H1 (cell line): ENCODE data around the gene LCNL1. TPM values are rescaled to one million over a fixed set of nuclear protein-coding genes. Genes with fewer than 3 reads are reported as not detected.
A peak's percentile ranks its signal among the peaks of the same experiment; 100 is the strongest.

ENCODE experiments used
- CTCF ChIA-PET: fragments of 300-600 bp; sonication (Branson Sonifier 250); formaldehyde crosslinking; loops from one replicate; lab custom pipeline; 2021; ENCODE audit not compliant: partially characterized antibody; lab: Charles Lee
- POLR2A ChIA-PET: fragments of 300-600 bp; sonication (Branson Sonifier 250); formaldehyde crosslinking; loops from one replicate; lab custom pipeline; 2021; ENCODE audit warnings: inconsistent platforms; ENCODE audit not compliant: partially characterized antibody; lab: Charles Lee
- DNase-seq, 2 experiments: peaks; one replicate each; pipeline versions ENCODE4 v3.0.0 to v3.0.0-alpha.2; 2010 to 2022; ENCODE audit warnings: low spot score in 2 of 2, low read depth in 1 of 2, mixed read lengths in 1 of 2
- FAIRE-seq: peaks from 2 replicates; lab custom pipeline; 2011; peaks lifted over from hg19 to GRCh38; lab: Jason Lieb, UNC
- H2AFZ ChIP-seq: 2 replicates; pipeline ENCODE4 v1.8.1; 2012; ENCODE audit warnings: low read length, inconsistent platforms
- H2AK5ac ChIP-seq: 2 replicates; pipeline ENCODE4 v1.6.1; 2013; ENCODE audit warnings: low read depth, low read length
- H2BK120ac ChIP-seq: replicated peaks from 2 replicates; pipeline ENCODE3; 2013; ENCODE audit warnings: low read depth, low read length, inconsistent platforms
- H2BK12ac ChIP-seq: 2 replicates; pipeline ENCODE4 v1.6.1; 2013; ENCODE audit warnings: low read depth, low read length
- H2BK15ac ChIP-seq: 2 replicates; pipeline ENCODE4 v1.6.1; 2013; ENCODE audit warnings: low read length
- H2BK20ac ChIP-seq: 2 replicates; pipeline ENCODE4 v1.6.1; 2013; ENCODE audit warnings: low read length
- H2BK5ac ChIP-seq: 2 replicates; pipeline ENCODE4 v1.6.1; 2013; ENCODE audit warnings: low read depth, low read length
- H3K14ac ChIP-seq: 2 replicates; pipeline ENCODE4 v1.6.1; 2013; ENCODE audit warnings: inconsistent platforms; ENCODE audit not compliant: insufficient read length
- H3K18ac ChIP-seq: 2 replicates; pipeline ENCODE4 v1.6.1; 2013; ENCODE audit warnings: low read length; ENCODE audit errors: extremely low read depth
- H3K23ac ChIP-seq: 2 replicates; pipeline ENCODE4 v1.6.1; 2013; ENCODE audit warnings: inconsistent platforms; ENCODE audit not compliant: insufficient read length
- H3K23me2 ChIP-seq: 2 replicates; pipeline ENCODE4 v1.6.1; 2013; ENCODE audit warnings: low read depth, low read length
- H3K27ac ChIP-seq: 2 replicates; pipeline ENCODE4 v1.6.1; 2011; ENCODE audit warnings: low read depth, low read length, inconsistent platforms
- H3K27me3 ChIP-seq, 4 experiments: replicated peaks in 1 of 4; 1 replicate in 1 of 4; 2 replicates in 3 of 4; pipeline versions ENCODE4 v1.6.1 to v1.8.1; 2011 to 2013; ENCODE audit warnings: low read length in 3 of 4, mild to moderate bottlenecking in 3 of 4, inconsistent platforms in 2 of 4, mixed read lengths in 2 of 4, moderate library complexity in 1 of 4; ENCODE audit not compliant: control insufficient read depth in 3 of 4, insufficient read depth in 3 of 4; ENCODE audit errors: extremely low read depth in 1 of 4
- H3K36me3 ChIP-seq, 4 experiments: 2 replicates each; pipeline versions ENCODE4 v1.6.1 to v1.8.1; 2011 to 2013; ENCODE audit warnings: mild to moderate bottlenecking in 4 of 4, low read length in 3 of 4, moderate library complexity in 2 of 4, control low read depth in 1 of 4, inconsistent platforms in 1 of 4; ENCODE audit not compliant: insufficient read depth in 4 of 4, control insufficient read depth in 2 of 4
- H3K4ac ChIP-seq: replicated peaks from 2 replicates; pipeline ENCODE3; 2013; ENCODE audit warnings: low read length, low read depth, mixed read lengths, inconsistent platforms; ENCODE audit not compliant: insufficient read length
- H3K4me1 ChIP-seq, 4 experiments: replicated peaks in 1 of 4; 1 replicate in 1 of 4; 2 replicates in 3 of 4; pipeline versions ENCODE4 v1.6.1 to v1.8.1; 2011 to 2013; ENCODE audit warnings: low read length in 3 of 4, inconsistent platforms in 2 of 4, mixed read lengths in 1 of 4; ENCODE audit not compliant: insufficient read depth in 4 of 4, control insufficient read depth in 3 of 4
- H3K4me2 ChIP-seq, 2 experiments: 2 replicates each; pipeline versions ENCODE4 v1.6.1 to v1.8.1; 2011 to 2013; ENCODE audit warnings: low read depth in 2 of 2, low read length in 2 of 2, control low read depth in 1 of 2, inconsistent platforms in 1 of 2, mild to moderate bottlenecking in 1 of 2; ENCODE audit not compliant: insufficient read depth in 1 of 2
- H3K4me3 ChIP-seq, 4 experiments: fragments of 200-600, 300-600 bp in 1 of 4; sonication (generic), shearing (Covaris generic), sonication (Bioruptor Twin) in 1 of 4; 2 replicates each; pipeline versions ENCODE4 v1.5.1 to v1.8.1; 2011 to 2016; ENCODE audit warnings: low read length in 4 of 4, low read depth in 3 of 4, control low read depth in 2 of 4, inconsistent platforms in 2 of 4, mild to moderate bottlenecking in 2 of 4, mixed read lengths in 1 of 4, moderate library complexity in 1 of 4; ENCODE audit not compliant: insufficient read depth in 2 of 4; ENCODE audit errors: extremely low read depth in 1 of 4
- H3K56ac ChIP-seq: replicated peaks from 2 replicates; pipeline ENCODE3; 2013; ENCODE audit warnings: low read depth, mild to moderate bottlenecking, mixed read lengths, low read length, inconsistent platforms; ENCODE audit not compliant: insufficient read length
- H3K79me1 ChIP-seq: 2 replicates; pipeline ENCODE4 v1.6.1; 2013; ENCODE audit warnings: low read depth, low read length, control low read depth
- H3K79me2 ChIP-seq, 2 experiments: 2 replicates each; pipeline versions ENCODE4 v1.6.1 to v1.8.1; 2012 to 2013; ENCODE audit warnings: low read length in 2 of 2, mild to moderate bottlenecking in 2 of 2, inconsistent platforms in 1 of 2; ENCODE audit not compliant: insufficient read depth in 2 of 2, control insufficient read depth in 1 of 2
- H3K9ac ChIP-seq, 4 experiments: replicated peaks in 1 of 4; 1 replicate in 1 of 4; 2 replicates in 3 of 4; pipeline versions ENCODE4 v1.6.1 to v1.8.1; 2011 to 2013; ENCODE audit warnings: low read depth in 3 of 4, low read length in 3 of 4, control low read depth in 2 of 4, mild to moderate bottlenecking in 2 of 4, moderate library complexity in 2 of 4, inconsistent platforms in 1 of 4; ENCODE audit errors: extremely low read depth in 1 of 4
- H3K9me3 ChIP-seq, 2 experiments: 2 replicates each; pipeline versions ENCODE4 v1.6.1 to v1.8.1; 2012 to 2013; ENCODE audit warnings: mild to moderate bottlenecking in 2 of 2, moderate library complexity in 2 of 2, control low read depth in 1 of 2, inconsistent platforms in 1 of 2, low read depth in 1 of 2, low read length in 1 of 2, mixed read lengths in 1 of 2; ENCODE audit not compliant: insufficient read depth in 2 of 2
- H4K20me1 ChIP-seq, 2 experiments: replicated peaks in 1 of 2; 2 replicates each; pipeline versions ENCODE3 to v1.8.1; 2011 to 2013; ENCODE audit warnings: inconsistent platforms in 2 of 2, low read length in 2 of 2, mild to moderate bottlenecking in 1 of 2; ENCODE audit not compliant: insufficient read depth in 2 of 2, control insufficient read depth in 1 of 2
- H4K5ac ChIP-seq: 2 replicates; pipeline ENCODE4 v1.6.1; 2013; ENCODE audit warnings: low read length, low read depth, mixed read lengths, inconsistent platforms; ENCODE audit not compliant: insufficient read length
- H4K8ac ChIP-seq: 2 replicates; pipeline ENCODE4 v1.8.0; 2013; ENCODE audit warnings: mild to moderate bottlenecking, moderate library complexity, low read length, inconsistent platforms; ENCODE audit not compliant: insufficient read depth; ENCODE audit errors: extremely low read depth
- H4K91ac ChIP-seq: replicated peaks from 2 replicates; pipeline ENCODE3; 2013; ENCODE audit warnings: low read length, mixed read lengths, inconsistent platforms; ENCODE audit not compliant: insufficient read length
- BACH1 ChIP-seq: IDR thresholded peaks from 2 replicates; pipeline ENCODE4 v1.6.1; 2012; ENCODE audit warnings: low read length, improper control_type of control experiment
- CREB1 ChIP-seq: IDR thresholded peaks from 2 replicates; pipeline ENCODE4 v1.6.1; 2012; ENCODE audit warnings: inconsistent platforms
- CTCF ChIP-seq, 3 experiments: IDR thresholded peaks; 1 replicate in 2 of 3; 2 replicates in 1 of 3; pipeline versions ENCODE4 v1.5.1 to v1.6.1; 2011; ENCODE audit warnings: low read length in 3 of 3, mild to moderate bottlenecking in 3 of 3, inconsistent platforms in 2 of 3, low read depth in 1 of 3, moderate library complexity in 1 of 3; ENCODE audit not compliant: insufficient read depth in 1 of 3; ENCODE audit errors: control extremely low read depth in 1 of 3
- KDM5A ChIP-seq: fragments of 200-600 bp; IDR thresholded peaks from 2 replicates; pipeline ENCODE4 v1.7.1; 2012; ENCODE audit warnings: mild to moderate bottlenecking, low read length, inconsistent platforms, mixed read lengths
- MAFK ChIP-seq: IDR thresholded peaks from 2 replicates; pipeline ENCODE4 v1.6.1; 2012; ENCODE audit warnings: low read depth, mild to moderate bottlenecking, improper control_type of control experiment, low read length
- POLR2A ChIP-seq, 2 experiments: IDR thresholded peaks; 1 replicate in 1 of 2; 2 replicates in 1 of 2; pipeline ENCODE4 v1.6.1; 2011; ENCODE audit warnings: low read depth in 2 of 2, low read length in 2 of 2, mild to moderate bottlenecking in 2 of 2; ENCODE audit errors: control extremely low read depth in 1 of 2
- RNF2 ChIP-seq: fragments of 200-900, 300-1000 bp; sonication (generic); IDR thresholded peaks from 2 replicates; pipeline ENCODE4 v1.7.1; 2016; ENCODE audit warnings: borderline replicate concordance, low read depth, mild to moderate bottlenecking, antibody characterized with exemption, low read length; ENCODE audit not compliant: poor library complexity, severe bottlenecking; ENCODE audit errors: missing control alignments
- WGBS, 2 experiments: shearing (Covaris generic) in 1 of 2; methylation state at CpG; one replicate each; pipeline versions ENCODE4 v1.1.6 to v1.1.7; 2013 to 2015; ENCODE audit warnings: low lambda C conversion rate in 2 of 2, mixed read lengths in 2 of 2, inconsistent platforms in 1 of 2, low coverage in 1 of 2, missing lambda C conversion rate in 1 of 2; ENCODE audit not compliant: insufficient replicate concordance in 2 of 2, insufficient coverage in 1 of 2, insufficient read length in 1 of 2; ENCODE audit errors: extremely low coverage in 1 of 2, missing lambda C conversion rate in 1 of 2; 5-methylcytosine and 5-hydroxymethylcytosine counted together
- polyA plus RNA-seq, 7 experiments: library from polyadenylated mRNA; depleted of rRNA in 3 of 7; stranded (reverse) in 5 of 7; unstranded in 2 of 7; fragments of >200 nt in 5 of 7; fragments of 200-250 nt in 2 of 7; gene quantifications; 1 replicate in 5 of 7; 2 replicates in 1 of 7; 4 replicates in 1 of 7; pipeline versions ENCODE4 v1.2.1 to v1.2.3, GENCODE V29; 2011 to 2013; ENCODE audit warnings: missing spikeins in 2 of 7, mixed read lengths in 2 of 7
- total RNA-seq: library from RNA; stranded (reverse); fragmentation: NEBNext Ultra II Directional; extraction: Animal tissue kit (Norgen Biotek cat#: 25700); gene quantifications from 2 replicates; pipeline ENCODE4 v1.2.1, GENCODE V29; 2021
- TF ChIP-seq, protein P1 (sequence below): IDR thresholded peaks from 2 replicates; pipeline ENCODE4 v1.6.1; 2011; ENCODE audit warnings: low read length, improper control_type of control experiment

Gene LCNL1
- total and polyA plus RNA-seq, 2 of the 8 experiments (the other 6 are each of a cell fraction or from before 2014, with no cell fraction given) = 0.11 TPM; not detected in 1

GRCh38 chr9:136997371-136997770 is 14.6 kb downstream of the LCNL1 start:
- Histone ChIP-seq H3K27me3 (no peaks in the 10 kb centered on the region; a peak in 1 of 7 replicates), H3K27ac (no peak overlapping the region), H3K36me3 (peaks cover 0 to 2% (median 0%) of the 10 kb centered on the region in 4 experiments; a peak in 1 of 8 replicates), H4K5ac (no peak overlapping the region), H2AK5ac (no peak overlapping the region), H3K4me1 (peaks cover 0 to 20% (median 11%) of the 10 kb centered on the region in 4 experiments; a peak in 6 of 7 replicates), H3K18ac (no peak overlapping the region; the same call in 1 of the 2 replicates), H4K20me1 (peaks cover 0 to 2% of the 10 kb centered on the region in 2 experiments), H3K79me1 (no peaks in the 10 kb centered on the region), H3K56ac (no peak overlapping the region), H2AFZ (no peak overlapping the region), H3K4me2 (peak overlapping the region; percentile 35 to 77; a peak in 3 of 4 replicates), H3K9ac (no peak overlapping the region), H4K8ac (no peak overlapping the region), H3K4me3 (peak overlapping the region in 1 of 4 experiments; percentile 50; a peak in 2 of 8 replicates), H3K4ac (no peak overlapping the region), H3K9me3 (no peaks in the 10 kb centered on the region), H2BK15ac (peak overlapping the region; percentile 95; the same call in 1 of the 2 replicates), H2BK5ac (peak overlapping the region; percentile 35; the same call in 1 of the 2 replicates), H4K91ac (peak overlapping the region; percentile 41), H2BK20ac (no peak overlapping the region), H3K79me2 (no peaks in the 10 kb centered on the region), H2BK12ac (peak overlapping the region; percentile 60; the same call in 1 of the 2 replicates), H3K23ac (no peak overlapping the region), H3K14ac (no peak overlapping the region), H3K23me2 (peaks cover 16% of the 10 kb centered on the region), H2BK120ac (no peak overlapping the region)
- TF ChIP-seq, protein P1, sequence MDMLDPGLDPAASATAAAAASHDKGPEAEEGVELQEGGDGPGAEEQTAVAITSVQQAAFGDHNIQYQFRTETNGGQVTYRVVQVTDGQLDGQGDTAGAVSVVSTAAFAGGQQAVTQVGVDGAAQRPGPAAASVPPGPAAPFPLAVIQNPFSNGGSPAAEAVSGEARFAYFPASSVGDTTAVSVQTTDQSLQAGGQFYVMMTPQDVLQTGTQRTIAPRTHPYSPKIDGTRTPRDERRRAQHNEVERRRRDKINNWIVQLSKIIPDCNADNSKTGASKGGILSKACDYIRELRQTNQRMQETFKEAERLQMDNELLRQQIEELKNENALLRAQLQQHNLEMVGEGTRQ = no peak
- TF ChIP-seq CTCF (IDR thresholded peaks at IDR 0.05; ENCODE audit: control extremely low read depth in 1 of 3, insufficient read depth in 1 of 3, low read depth in 1 of 3, low read length in 3 of 3) (no peak), KDM5A (no peak), RNF2 (no peak), CREB1 (no peak), BACH1 (no peak), POLR2A (IDR thresholded peaks at IDR 0.05; ENCODE audit: control extremely low read depth in 1 of 2, low read depth in 2 of 2, low read length in 2 of 2) (no peak), MAFK (no peak)
- DNase-seq = no peak
- ChIA-PET CTCF (interaction anchor here (1.0 to 5.6 kb wide), 8 partner anchors 8 to 52 kb away, joined by 3 to 29 read pairs (median 8); partner anchors contain the start of genes ABCA2 and PTGDS), POLR2A (interaction anchor here (1.3 kb wide), 1 partner anchor 19 kb away, joined by 3 read pairs; no protein-coding TSS in a partner anchor)
- 82% methylated on average over 8 of the region's 10 CpGs; no CpG with 5 or more reads in 1 of the 2 experiments for WGBS, 2 experiments
- FAIRE-seq = no peak
